GM21447 (cell line): ENCODE data around the gene COL19A1.
"Not testable (repeated sequence)": the region's sequence is repeated elsewhere in the genome, so short reads cannot be mapped to it uniquely, and the experiment has no call there.

ENCODE experiments used
- ATAC-seq: cut with Tn5 transposase; IDR thresholded peaks from one replicate; pipeline ENCODE4 v1.9.1; 2021; ENCODE audit not compliant: unreplicated experiment

Gene COL19A1

DNA sequence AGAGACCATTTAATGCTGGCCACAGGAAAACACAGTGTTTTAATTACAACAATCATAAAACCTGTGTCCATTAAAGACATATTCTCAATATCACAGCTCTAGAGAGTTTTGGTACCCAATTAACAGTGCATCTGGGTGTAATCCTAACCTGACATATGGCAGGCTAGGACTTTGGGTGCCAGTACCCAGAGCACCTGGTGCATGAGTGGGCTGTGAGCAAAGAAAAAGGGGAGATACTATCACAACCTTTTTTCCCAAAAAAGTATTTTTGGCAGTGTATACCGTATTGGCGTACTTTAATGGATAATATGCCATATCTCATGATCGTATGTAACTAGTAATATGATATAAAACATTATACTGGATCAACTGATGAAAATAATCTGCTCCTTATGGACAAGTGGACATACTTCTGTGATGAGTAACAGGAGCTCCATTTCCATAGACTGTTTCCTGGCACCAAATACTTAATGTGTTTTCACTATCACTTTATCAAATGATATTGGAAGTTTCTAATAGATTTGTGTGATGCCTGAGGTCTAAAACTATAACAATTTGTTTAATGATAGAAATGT lies 91.7 kb downstream of the COL19A1 start:
- no peak for ATAC-seq

DNA sequence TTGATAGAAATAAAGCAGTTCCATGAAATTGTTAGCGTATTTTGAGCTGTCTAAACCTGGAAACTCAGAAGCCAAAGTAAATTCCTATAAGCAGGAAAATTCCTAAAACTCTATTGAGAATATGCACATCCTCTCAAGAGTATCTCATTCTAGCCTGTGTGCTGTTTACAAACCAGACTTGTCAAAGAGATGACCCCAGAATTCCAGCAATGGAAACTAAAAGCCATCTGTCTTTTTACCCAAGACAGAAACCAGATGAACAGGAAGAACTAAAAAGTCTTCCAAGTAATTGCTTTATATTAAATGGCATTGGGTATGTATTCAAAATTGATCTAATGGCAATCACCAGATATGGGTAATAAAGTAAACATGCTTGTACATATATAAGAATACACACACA lies 92.6 kb downstream of the COL19A1 start:
- ATAC-seq: no peak

GRCh38 chr6:69965974-69966373 lies 99.6 kb downstream of the COL19A1 start:
- not testable (repeated sequence) for ATAC-seq

DNA sequence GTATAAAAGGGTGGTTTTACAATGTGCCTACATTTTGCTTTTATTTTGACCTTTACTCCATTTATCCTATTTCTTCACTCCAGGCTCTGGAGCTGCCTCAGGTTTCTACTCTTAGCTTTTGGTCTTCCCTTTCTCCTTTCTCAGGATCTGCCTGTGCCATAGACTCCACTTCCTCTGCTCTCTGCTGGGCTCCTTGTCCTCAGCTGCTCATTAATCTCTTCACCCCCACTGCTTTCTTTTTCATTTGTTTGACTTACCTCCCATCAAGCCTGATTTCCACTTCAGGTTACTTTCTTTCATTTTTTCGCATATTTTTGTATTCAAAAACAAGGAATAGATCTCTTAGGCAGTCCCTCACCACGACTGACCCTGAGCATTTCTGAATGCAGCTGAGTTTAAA lies 106.8 kb downstream of the COL19A1 start:
- no peak for ATAC-seq

DNA sequence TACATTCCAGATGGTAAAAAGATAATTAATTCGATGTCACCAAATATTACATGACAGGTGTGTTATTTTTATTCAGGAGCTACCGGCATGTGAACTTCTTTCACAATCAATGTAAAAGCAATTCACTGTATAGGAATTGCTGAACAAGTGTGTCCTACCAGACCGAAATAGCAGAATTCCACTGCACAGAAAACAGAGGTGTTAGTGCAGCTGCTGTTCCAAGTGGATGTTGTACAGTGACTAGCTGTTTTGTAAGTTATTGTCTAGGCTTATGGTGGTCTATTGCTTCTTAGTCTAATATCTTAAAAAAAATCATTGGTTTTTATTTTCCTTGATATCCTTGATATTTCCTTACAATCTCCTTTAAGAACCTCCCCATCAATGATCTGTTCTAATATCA lies 107.4 kb downstream of the COL19A1 start:
- ATAC-seq: no peak

- ATAC-seq: no peak
Observed at GRCh38 chr6:69974193-69974592, 107.8 kb downstream of the COL19A1 start.

DNA sequence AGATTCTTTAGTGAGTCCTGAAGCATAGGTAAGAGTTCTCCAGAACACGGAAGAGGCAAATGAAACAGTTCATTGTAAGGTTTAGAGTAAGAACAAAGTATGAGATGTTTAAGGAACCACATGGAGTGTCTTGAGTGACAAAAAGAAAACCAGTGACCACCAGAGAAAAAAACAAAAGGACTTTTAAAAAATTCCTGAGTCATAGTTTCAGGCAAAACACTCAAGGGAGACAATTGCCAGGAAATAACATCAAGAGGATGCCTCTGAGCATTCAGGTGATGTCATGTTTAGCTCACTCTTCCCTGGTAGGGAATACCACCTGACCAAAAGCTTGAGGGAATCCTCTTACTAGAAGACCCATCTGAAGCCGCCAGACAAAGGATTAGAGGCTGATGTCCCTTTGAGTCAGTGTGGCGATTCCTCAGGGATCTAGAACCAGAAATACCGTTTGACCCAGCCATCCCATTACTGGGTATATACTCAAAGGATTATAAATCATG lies 110.3 kb downstream of the COL19A1 start:
- no peak for ATAC-seq

GRCh38 chr6:69980624-69981023 lies 114.3 kb downstream of the COL19A1 start:
- ATAC-seq: no peak

DNA sequence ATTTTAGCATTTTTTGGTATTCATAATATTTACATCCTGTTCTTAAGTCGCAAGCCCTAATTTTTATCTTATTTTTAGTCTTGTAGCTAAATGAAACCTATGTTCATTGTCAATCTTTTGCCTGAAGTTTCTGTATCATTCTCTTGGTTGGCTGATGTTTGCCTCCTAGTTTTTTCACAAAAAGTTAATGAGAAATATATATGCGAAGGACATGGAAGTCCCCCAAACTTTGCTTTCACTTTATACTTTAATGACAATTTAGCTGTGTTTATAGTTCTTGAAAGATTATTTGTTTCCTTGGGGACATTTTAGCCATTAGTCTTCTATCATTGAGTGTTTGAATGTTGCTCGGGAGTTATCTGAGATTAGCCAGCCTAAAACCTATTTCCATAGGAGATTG lies 118.2 kb downstream of the COL19A1 start:
- ATAC-seq: no peak

DNA sequence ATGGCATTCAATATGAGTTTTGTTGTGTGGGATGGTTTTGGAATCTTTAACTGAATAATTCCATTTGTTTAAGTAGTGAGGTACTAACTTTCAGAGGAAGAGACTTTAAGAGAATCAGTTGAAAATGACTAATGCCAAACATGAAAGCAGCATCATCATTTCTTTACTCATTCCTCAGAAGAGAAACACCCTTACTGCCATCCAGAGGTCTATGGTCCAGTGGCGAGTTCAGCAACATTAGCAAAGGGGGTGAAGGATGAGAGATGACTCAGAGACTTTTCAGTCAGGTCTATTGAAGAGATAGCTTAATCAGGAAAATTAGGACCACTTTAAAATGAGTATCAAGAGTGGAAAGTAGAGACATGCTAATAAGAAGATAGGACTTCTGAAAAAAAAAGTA lies 118.8 kb downstream of the COL19A1 start:
- peak; percentile 70 for ATAC-seq

- ATAC-seq: no peak
Observed at GRCh38 chr6:69987550-69987949, 121.2 kb downstream of the COL19A1 start.

- ATAC-seq: no peak
Observed at GRCh38 chr6:69988458-69989126, 122.2 kb downstream of the COL19A1 start.

GRCh38 chr6:69994251-69994650 lies 127.9 kb downstream of the COL19A1 start:
- ATAC-seq: no peak

GRCh38 chr6:70008189-70008588 lies 141.8 kb downstream of the COL19A1 start:
- no peak for ATAC-seq

DNA sequence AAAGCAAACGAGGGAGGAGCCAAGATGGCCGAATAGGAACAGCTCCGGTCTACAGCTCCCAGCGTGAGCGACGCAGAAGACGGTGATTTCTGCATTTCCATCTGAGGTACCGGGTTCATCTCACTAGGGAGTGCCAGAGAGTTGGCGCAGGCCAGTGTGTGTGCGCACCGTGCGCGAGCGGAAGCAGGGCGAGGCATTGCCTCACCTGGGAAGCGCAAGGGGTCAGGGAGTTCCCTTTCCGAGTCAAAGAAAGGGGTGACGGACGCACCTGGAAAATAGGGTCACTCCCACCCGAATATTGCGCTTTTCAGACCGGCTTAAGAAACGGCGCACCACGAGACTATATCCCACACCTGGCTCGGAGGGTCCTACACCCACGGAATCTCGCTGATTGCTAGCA lies 144.0 kb downstream of the COL19A1 start:
- not testable (repeated sequence) for ATAC-seq

- not testable (repeated sequence) for ATAC-seq
Observed at GRCh38 chr6:70023201-70023600, 156.8 kb downstream of the COL19A1 start.

GRCh38 chr6:70028246-70028645 lies 161.9 kb downstream of the COL19A1 start:
- ATAC-seq: no peak

GRCh38 chr6:70028926-70029325 lies 162.6 kb downstream of the COL19A1 start:
- ATAC-seq: no peak

- no peak for ATAC-seq
Observed at GRCh38 chr6:70033781-70034180, 167.4 kb downstream of the COL19A1 start.

DNA sequence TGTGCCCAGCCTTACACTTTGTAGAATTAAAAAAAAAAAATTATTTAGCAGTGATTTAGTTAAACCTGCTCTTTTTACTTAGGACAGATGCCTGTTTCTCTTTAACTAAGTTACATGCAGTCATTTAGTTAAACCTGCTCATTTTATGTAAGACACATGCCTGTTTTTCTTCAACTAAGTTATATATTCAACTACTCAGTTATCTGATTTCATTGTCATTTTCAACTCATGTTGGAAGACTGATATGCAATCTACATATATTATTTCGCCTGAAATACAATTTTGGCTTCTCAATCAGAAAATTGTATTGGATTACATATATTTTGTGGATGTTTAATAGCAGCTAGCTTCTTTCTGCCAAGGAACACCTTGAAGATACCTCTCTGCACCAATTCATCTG lies 171.1 kb downstream of the COL19A1 start:
- ATAC-seq: no peak

GRCh38 chr6:70040766-70041165 lies 174.4 kb downstream of the COL19A1 start:
- ATAC-seq: no peak

DNA sequence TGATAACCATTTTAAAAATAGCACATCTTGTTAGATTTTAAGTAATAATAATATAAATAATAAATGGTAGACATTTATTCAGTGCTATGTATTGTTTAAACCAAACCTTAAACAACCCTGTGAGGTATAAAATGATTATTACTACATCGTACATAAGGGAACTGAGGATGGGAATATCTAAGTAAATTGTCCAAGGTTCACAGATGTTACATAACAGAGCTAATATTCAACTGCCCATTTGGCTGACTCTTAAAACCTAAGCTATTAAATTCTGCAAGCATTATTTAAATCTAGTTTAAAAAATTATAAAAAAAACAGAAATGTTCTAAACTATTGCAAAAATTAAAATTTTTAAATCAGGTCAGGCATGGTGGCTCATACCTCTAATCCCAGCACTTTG lies 175.1 kb downstream of the COL19A1 start:
- no peak for ATAC-seq

GRCh38 chr6:70045413-70045812 lies 179.1 kb downstream of the COL19A1 start:
- ATAC-seq: no peak
